Measurements from ENCODE around the gene UPK3B.
"Not testable (repeated sequence)": the region's sequence is repeated elsewhere in the genome, so short reads cannot be mapped to it uniquely, and the experiment has no call there.

UPK3B gene

DNA sequence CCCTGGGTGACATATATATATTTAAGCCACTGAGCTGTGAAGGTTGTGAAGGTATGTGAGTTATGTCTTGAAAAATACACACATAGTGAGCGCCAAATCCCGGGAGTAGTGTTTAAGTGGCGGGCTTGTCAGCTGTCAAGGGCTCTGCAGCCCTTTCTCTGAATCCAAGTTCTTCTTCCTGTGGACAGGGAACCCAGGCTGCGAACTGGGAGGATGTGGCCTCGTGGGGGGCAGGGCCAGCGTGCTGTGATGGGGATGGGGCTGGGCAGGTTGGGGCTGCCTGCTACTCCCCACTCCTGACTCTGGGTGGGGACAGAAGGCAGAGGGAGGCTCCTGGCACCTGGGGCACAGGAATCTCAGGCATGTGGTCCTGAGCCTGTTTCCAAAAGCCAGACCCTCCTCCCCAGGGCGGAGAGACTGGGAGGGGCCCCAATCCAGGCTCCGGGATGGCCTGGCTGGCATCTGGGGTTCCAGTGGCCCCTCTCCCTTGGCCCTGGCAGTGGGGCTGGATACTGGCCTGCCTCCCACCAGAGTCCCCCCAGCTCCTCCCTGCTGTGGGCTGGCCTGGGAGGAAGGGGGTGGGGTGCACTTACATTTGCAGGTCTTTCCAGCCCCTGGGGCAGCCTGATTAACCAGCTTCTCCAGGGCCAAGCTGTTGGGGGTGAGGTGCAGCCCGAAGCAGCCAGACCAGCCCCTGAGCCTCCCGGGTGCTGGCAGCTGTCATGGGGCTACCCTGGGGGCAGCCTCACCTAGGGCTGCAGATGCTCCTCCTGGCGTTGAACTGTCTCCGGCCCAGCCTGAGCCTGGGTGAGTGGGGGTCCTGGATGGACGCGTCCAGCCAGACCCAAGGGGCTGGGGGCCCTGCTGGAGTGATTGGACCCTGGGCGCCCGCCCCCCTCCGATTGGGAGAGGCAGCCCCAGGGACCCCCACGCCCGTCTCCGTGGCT is at the start of gene UPK3B:
Gene UPK3B (plus strand): TSS at position 622 of the 947 bp plus-strand sequence. CDS start 101 bp downstream, at position 723.
- no peak for DNase-seq

DNA sequence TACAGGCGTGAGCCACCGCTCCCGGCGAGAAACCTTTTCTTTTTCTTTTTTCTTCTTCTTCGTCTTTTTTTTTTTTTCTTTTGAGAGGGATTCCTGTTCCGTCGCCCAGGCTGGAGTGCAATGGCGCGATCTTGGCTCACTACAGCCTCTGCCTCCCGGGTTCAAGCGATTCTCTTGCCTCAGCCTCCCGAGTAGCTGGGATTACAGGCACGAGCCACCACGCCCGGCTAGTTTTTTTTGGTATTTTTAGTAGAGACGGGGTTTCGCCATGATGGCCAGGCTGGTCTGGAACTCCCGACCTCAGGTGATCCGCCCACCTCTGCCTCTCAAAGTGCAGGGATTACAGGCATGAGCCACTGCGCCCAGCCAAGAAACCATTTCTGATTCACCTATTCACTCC is 49.6 kb upstream of the UPK3B start:
- not testable (repeated sequence) for DNase-seq

DNA sequence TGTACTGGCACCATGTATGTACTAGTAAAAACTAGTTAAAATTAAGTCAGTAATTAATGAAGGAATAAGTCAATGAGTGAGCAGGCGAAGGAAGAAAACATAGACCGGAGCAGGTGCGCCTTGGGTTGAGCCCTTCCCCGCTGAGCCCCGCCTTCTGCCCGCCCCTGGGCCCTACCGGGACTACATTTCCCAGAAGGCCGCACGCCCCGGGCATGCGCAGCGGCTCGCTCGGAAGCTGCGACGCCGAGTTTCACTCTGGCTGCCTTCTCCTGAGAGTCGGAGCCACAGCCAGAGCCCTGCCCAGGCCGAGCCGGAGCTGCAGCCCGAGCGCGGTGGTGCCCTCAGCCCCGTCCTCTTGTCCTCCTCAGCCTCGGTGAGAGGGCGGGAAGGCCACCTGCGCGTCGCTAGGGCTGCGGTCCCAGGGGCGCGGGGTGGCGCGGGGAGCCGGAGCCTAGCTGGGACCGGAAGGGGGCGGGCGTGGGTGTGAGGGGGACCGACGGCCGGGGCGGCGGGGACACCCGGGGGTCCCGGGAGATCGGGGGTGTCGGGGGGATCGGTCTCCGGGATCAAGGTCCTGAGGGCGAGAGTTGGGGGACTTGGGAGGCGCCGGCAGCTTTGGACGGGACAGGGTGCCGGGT is 48.8 kb upstream of the UPK3B start, which contains the start of gene DTX2:
Gene DTX2 (plus strand): TSS at position 246 of the 638 bp plus-strand sequence. CDS start 18,801 bp downstream, outside the sequence.
- DNase-seq, result not testable (repeated sequence)

DNA sequence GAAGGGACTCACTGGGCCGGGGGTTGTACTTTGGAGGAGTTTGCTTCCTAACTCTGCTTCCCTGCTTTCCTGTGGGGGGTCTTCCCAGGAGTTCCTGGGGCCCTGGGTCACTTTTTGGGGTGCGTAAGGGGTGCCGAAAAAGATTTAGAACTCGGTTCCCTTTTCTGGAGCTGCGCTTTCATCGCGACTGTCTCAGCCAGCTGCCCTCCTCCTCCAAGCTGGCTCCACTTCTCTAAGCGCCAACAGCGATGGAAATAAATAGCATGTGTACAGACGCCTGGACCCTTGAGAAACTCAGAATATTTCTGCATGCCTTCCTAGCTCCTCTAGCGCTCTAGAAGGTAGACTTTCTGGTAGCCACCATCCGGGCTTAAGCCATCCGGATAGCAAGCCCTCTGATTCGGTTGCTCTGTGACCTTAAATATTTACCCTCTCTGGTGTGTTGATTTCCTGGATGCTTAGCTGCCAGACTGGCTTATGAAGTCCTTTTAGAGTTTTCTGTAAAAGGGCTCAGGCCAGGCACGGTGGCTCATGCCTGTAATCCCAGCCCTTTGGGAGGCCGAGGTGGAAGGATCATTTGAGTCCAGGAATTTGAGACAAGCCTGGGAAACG is 48.0 kb upstream of the UPK3B start:
- not testable (repeated sequence) for DNase-seq

DNA sequence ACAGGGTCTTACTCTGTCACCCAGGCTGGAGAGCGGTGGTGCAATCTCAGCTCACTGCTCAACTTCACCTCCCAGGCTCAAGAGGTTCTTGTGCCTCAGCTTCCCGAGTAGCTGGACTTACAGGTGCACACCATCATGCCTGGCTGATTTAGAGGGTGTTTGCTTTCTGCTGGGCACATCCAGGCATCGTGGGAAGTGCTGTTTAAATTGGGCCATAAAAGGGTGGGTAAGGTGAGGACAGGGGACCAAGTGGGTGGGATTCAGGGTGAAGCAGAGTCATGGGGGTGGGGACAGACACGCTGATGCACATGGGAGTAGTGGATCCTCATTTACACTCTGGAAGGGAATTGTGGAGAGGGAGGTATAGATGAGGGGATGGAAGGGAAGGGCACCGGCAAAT is 45.4 kb upstream of the UPK3B start:
- DNase-seq, result not testable (repeated sequence)

DNA sequence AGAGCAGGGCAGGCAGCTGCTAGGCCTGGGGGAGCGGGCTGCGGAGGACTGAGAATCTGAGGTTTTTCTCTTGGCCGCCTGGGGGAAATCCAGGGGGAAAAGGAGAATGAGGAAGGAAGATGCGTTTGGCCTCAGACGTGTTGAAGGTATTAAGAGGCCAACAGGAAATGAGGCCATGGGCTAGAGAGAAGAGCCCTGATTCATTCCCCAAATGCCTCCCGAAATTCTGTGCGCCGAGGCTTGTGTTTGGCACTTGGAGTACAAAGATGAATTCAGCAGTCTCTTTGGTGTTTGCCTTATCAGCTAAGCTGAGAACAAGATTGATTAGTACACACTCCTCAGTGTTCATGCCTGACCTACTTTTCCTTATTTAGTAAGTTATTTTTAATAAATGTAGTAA is 44.4 kb upstream of the UPK3B start:
- not testable (repeated sequence) for DNase-seq

DNA sequence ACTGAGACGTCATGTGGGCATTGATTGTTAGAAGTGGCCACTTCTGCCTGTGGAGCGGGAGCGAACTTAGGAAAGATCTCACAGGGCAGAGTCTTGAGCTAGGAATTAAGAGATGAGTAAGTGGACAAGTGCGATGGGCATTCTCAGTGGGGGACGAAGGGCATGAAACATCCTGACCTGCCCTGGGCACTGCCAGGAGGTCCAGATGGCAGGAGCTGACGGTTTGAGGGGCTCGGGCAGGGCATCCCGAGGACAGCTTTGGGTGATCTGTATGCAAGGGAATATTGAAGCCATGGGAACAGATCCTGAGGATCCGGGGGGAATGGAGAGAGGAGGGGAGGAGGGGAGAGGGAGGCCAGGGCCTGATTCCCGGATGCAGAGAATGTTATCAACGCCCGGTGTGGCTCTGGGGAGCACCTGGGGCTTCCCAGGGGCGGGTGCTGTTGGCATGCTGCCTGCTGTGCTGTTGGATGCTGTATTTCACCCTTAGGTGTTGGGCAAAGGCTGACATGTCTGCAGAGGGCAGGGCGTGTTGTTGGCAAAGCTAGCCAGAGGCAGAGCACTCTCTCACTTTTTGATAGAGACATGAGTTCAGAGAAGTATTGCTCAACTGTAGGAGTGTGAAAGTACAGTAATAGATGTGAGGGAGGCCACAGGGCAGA is 42.5 kb upstream of the UPK3B start:
- DNase-seq, result not testable (repeated sequence)

DNA sequence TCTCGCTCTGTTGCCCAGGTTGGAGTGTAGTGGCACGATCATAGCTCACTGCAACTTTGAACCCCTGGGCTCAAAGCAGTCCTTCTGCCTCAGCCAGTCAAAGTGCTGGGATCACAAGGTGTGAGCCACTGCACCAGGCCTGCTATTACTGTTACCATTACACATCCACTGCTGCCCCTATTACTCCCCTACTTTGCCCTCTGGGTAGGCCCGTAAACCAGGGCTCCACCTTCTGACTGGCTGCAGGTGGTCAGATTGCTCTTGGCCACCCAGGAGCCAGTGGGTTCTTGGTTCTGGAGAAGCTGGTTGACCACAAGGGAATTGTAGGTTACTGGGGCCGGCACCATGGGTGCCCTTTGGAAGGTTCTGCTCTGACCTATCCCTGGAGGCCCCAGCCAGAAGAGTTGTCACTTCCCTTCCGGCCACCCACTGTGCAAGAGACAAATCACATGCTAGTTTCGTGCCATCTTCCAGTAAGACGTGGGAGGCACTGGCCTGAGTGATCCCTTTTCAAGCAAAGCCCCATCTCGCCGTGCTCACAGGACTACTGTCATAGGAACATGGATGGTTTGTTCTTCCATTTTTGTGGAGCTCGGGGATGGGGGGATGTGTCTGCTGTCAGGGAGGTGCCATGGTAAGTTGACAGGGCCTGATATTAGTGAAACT is 38.7 kb upstream of the UPK3B start:
- not testable (repeated sequence) for DNase-seq

DNA sequence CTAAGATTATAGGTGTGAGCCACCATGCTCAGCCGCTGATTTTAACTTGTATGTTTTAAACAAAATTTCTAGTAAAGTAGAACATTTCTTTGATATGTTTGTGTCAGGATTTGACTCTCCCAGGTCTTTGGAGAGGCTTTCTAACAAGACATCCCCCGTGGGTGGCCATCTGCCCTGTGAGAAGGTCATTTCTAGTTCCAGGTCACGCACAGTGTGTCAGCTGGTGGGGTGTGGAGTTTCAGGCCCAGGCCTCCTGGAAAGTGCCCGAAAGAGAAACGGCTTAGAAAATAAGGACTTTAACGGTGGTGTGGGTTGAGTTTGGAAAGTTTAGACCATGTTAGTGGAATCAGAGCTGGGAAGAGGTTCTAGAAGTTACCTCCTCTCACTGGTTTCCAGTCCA is 37.3 kb upstream of the UPK3B start:
- not testable (repeated sequence) for DNase-seq

DNA sequence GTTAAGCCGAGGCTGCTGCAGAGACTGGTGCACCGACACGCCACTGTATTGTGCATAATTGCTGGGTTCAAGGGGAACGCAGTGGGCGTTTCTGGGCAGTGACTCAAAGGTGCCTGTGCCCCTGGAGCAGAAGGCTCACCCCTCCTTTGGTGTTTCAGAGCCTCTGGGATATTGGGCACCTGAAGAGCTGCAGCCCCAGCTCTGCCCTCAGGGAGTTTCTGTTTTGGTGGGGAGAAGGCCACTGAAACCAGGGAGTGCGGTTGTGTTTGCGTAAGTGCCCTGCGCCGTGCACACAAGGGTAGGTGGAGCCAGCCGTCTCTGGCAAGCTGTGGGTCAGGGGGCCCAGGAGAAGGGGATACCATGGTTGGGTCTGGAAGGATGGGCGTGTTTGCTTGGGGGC is 34.1 kb upstream of the UPK3B start:
- not testable (repeated sequence) for DNase-seq

DNA sequence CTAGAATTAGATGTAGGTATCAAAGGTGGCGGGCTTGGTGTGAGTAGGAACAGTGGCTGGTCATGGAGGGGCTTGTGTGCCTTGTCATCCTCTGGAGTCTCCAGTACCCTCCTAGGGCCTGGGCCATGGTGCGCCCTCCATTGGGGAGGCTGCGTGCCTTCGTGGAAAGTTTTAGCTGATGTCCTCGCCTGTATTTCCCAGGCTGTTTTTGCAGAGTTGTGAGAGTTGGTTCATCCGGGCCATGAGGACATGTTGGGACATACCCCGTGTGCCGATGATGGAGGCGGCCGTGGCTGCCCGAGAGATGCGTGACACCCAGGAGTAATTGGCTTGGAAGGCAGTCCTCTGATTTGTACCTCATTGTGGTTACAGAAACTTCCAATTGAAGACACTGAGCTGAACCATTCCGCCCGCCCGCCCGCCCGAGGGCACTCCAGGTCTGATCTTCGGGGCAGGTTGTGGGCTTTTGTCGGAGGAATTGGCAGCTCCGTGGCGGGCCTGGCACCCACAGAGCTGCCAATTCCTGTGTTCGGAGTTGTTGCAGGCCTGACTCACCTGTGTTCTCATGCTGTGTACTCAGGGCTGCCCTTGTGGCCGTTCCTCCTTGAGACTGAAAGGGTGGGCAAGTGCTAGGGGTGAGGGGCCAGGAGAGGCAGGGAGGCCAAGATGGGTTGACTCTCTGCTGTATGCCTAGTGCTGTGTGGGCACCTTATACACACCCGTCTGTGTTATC is 33.4 kb upstream of the UPK3B start:
- not testable (repeated sequence) for DNase-seq

DNA sequence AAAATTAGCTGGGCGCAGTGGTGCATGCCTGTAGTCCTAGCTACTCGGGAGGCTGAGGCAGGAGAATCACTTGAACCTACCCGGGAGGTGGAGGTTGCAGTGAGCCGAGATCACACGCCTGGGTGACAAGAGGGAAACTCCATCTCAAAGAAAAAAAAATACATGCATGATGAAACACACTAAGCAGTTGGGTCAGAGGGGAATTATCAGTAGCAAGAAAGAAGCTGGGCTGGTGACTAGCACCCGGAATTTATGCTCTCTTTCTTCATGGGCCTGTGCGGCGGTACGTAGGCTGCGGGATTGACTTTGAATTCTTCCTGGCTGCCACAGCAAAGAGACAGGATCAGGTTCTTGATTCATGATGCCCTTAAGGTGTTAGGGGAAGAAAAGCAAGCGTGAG is 30.7 kb upstream of the UPK3B start:
- DNase-seq, result not testable (repeated sequence)

DNA sequence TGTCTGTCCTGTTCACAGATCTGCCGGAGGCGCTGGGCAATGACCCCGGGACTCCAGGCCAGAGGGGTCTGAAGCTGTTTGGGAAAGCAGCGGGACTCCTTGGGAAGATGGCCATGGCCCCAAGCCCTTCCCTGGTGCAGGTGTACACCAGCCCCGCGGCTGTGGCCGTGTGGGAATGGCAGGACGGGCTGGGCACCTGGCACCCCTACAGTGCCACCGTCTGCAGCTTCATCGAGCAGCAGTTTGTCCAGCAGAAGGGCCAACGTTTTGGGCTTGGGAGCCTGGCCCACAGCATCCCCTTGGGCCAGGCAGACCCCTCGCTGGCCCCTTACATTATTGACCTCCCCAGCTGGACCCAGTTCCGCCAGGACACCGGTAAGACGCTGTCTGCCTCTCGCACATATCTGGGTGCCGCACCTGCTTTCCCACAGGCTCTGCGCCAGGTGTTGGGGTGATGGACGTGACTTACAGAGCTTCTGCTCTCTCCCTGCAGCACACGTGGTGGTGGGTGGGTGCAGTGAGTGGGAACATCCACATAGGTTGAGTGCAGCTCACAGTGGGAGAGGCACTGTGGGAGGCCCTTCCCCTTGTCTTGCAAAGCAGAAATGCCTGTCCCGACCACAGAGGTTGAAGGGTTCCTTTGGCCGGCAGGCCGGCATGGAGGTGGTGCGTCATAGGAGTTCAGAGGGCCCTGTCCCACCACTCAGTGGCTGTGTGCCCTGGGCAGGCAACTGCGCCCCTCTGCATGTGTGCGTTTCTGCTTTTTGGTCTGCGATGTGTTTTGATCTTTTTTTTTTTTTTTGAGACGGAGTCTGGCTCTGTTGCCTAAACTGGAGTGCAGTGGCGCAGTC is 29.7 kb upstream of the UPK3B start:
- DNase-seq, result not testable (repeated sequence)

DNA sequence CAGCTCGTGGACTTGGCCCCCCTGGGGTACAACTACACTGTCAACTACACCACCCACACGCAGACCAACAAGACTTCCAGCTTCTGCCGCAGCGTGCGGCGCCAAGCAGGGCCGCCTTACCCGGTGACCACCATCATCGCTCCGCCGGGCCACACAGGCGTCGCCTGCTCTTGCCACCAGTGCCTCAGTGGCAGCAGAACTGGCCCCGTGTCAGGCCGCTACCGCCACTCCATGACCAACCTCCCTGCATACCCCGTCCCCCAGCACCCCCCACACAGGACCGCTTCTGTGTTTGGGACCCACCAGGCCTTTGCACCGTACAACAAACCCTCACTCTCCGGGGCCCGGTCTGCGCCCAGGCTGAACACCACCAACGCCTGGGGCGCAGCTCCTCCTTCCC is 27.7 kb upstream of the UPK3B start:
- not testable (repeated sequence) for DNase-seq

DNA sequence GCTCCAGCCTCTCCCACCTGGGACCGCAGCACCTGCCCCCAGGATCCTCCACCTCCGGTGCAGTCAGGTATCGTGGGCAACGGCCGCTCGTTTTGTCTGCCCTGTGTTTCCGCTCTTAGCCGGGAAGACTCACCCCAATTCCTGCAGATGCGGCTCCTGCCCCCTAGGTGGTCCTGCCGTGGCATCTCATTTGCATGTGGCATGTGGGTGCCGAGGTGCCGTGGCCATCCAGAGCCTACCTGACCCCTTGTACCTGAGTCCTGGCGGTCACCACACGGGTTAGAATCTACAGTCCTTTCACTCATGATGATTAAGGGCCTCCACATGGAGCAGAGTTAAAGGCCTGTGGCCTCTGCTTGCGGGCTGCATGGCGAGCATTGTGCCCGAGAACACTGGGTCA is 27.3 kb upstream of the UPK3B start:
- not testable (repeated sequence) for DNase-seq

DNA sequence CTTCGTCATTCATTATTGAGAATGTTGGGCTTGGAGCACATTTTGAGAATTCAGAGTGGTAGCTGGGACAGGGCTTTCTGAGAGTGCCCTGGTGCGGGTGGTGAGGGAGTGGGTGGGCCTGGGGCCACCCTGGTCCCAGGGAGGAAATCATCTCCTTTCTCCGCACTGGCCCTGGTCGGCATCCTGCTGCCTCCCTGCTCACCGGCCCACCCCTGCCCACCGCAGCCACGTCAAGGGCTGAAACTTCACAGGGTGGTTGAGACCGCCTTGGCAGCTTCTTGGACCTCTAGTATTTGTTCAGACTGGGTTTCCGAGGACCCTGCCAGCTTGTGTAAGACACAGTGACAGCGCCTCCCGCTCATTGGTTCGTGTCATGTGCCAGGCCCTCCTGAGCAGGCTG is 25.9 kb upstream of the UPK3B start:
- DNase-seq, result not testable (repeated sequence)

DNA sequence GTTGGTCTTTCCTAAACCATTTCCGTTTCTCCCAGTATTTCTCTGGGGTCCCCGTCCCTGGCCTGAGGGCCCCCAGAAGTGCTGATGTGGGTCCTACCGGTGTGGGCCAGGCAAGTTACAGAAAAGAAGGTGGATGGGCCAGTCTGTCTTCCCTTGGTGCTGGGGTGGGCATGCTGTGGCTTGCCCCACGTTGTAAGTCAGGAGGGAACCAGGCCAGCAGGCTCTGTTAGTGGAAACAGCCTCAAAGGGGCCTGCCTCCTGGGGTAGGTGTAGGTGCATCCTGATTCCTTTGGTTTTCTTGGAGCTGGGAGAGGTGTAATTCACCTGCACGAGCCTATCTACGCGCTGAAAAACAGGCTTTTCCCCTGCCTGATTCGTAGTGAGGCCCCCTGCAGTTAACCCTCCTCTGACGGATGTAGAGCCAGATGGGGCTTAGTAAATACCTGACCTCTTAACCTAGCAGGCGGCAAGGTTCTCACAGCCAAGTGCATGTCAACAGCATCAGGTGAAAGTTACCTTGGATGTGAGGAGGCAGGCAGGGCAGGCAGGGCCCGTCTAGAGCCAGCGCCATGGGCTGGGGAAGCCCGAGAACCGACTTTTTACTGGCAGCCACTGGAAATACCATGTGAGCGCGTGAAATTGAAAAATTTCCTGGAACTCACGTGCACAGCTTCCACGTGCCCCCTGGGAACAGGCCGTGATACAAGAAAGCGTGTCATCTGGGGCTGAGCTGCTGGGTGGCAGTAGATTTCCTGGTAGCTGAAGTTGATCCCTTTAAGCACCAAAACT is 24.3 kb upstream of the UPK3B start:
- not testable (repeated sequence) for DNase-seq

DNA sequence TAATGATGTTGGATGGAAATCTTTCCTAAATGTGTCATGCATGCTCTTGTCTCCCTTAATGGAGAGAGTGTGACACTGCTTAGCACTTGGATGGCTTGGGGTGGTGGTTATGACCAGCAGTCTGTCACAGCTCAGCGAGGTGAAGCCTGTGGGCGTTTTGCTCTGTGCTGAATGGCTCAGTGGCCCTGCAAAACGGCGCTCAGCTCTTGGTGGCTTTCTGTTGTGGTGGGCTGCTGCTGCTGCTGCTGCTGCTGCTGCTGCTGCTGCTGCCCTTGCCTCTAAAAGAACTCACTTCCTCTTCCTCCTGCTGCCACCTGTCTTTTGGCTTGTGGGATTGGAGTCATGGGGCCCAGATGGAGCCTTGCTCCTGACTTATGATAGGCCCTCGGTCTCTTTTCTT is 23.7 kb upstream of the UPK3B start:
- not testable (repeated sequence) for DNase-seq

DNA sequence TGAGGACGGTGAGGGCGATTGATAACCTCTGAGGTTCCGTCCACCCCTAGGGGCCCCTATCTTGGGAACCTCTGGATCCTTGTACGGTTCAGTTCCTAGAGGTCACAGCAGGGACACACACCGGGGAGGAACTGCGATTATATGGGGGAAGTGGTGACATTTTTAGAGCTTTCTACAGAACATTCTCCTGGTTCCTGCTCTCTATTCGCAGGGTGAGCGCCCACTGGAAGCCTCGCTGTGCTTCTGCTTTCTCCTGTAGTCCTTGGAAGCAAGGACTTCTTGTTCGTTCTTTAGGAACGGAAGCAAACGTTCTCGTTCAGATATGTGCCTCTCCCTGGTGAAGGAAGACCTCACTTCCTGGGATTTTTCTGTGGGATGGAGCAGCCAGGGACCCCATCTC is 22.4 kb upstream of the UPK3B start:
- DNase-seq, result not testable (repeated sequence)

DNA sequence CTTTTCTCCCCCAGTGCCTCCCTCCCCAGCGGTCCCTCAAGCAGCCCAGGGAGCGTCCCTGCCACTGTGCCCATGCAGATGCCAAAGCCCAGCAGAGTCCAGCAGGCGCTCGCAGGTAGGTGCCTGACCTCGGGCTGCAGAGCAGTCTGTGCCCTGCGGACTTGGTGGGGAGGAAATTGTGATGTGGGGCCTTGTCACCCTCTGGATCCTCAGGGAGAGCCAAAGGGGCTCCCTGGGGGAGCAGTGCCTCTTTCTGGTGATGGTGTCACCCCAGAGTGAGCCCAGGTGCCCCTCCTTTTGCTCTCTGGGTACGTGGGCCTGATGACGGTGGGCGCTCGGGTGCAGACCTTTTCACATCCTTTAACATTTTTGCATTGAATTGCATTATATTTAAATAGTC is 18.2 kb upstream of the UPK3B start:
- not testable (repeated sequence) for DNase-seq
